NCI-H2227 (cell line): ENCODE measurements around the gene SLC25A45.

Experiments used
- DNase-seq: peaks from one replicate; lab custom pipeline; 2025; ENCODE audit not compliant: unreplicated experiment; lab: John Stamatoyannopoulos, UW

The SLC25A45 gene

DNA sequence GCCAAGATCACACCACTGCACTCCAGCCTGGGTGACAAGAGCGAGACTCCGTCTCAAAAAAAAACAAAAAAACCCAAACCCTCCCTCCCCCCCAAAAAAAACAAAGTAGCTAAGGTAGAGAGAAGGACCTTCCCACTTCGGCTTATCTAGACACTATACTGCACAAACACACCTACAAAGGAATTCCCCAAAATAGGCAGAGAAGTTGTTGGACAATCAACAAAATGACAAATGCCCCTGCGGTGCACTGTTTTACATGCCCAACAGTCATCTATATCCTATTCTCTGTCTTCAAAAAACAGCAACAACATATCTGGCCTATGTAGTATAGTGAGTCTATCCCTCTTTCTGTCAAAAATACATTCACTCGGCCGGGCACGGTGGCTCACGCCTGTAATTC lies 55.4 kb downstream of the SLC25A45 start:
- DNase-seq, result no peak

GRCh38 chr11:65325435-65325834 lies 57.0 kb downstream of the SLC25A45 start:
- no peak for DNase-seq
